ENCODE results near the gene COA7.
"Not testable (repeated sequence)": the region's sequence is repeated elsewhere in the genome, so short reads cannot be mapped to it uniquely, and the experiment has no call there.

COA7 gene

DNA sequence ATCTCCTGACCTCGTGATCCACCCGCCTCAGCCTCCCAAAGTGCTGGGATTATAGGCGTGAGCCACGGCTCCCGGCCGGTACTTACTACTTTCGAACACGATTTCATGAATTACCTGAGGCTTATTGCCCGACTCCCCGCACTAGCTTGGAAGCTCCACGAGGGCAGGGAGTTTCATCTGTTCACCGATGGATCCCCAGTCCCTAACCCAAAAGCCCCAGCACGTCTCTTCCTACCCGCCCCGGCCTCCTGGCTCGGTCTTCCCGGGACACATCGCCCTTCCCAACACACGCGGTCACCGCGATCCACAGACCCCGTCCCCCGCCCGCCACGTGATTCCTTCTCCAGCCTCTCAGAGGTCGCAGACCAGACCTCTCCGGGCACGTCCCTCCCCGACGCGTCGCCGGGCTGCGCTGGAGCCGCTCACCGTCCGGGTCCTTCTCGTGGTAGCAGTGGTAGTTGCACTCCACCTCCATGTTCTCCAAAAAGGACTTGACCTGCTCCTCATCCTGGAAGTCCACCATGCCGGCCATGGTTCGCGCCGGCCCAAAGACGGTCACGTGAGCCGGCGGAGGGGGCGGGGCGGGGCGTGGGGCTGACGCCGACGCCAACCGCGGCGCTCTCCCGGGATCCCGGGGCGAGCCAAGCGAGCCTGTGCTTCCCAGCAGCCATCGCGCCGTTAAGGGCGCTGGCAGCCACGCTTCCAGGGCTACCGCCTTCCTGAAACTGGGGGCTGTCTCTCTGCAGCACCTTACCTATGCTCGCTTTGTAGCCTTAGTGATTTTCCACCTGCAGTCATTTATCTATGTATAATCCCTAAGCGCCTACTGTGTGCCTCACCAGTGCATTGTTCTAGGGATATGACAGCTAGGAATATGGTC is at the start of gene COA7:
TSS of gene COA7 (minus strand) at position 553 of the 880 bp plus-strand sequence. CDS start at position 532, 21 bp downstream.
- peak; percentile 64 to 68 for DNase-seq

DNA sequence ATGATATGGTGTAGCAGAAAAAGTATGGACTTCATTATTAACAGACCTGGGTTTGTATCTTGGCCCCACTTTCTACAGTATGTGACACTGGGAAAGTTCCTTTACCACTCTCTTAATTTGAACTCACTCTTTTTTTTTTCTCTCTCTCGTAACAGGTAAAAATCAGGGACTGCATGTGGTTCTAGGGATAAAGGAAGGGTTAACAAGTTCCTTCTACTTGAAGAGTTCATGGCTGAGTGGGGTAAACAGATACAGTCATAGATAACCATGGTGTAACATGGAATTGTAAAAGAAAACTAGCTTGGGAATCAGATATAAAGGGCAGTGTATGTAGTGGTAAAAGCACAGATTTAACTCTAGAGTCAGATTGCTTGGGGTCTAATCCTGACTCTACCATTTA is 49.3 kb upstream of the COA7 start:
- DNase-seq: no peak

DNA sequence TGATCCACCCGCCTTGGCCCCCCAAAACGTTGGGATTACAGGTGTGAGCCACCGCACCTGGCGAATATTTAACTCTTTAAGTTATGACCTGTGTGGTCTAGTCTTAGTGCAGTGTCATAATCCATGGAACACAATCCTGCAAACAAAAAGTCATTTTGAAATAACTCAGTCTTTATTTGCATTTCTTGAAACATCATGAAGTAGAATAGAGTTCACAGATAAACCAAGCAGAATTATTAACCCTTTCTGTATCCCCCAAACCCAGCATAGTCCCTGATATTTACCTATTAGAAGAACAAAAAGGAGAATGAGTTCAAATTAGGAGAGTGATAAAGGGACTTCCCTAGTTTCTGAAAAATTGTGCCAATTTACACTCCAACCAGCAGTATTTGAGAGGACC is 48.0 kb upstream of the COA7 start:
- no peak for DNase-seq

DNA sequence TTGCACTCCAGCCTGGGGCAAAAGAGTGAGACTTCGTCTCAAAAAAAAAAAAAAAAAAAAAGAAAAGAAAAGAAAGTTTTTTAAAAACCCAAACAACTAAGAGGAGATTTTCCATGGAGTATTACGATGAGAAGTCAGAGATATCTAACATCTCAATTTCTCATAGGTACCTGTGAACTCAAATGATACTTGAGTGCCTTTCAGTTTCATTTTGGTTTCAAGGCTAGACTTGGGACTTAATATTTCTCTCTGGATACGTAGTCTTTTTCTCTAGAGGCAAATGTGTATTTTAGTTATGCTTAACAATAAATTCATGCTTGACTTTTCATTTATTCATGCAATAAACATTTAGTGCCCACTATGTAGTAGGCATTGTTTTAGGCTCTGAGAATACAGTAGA is 43.1 kb upstream of the COA7 start:
- no peak for DNase-seq

DNA sequence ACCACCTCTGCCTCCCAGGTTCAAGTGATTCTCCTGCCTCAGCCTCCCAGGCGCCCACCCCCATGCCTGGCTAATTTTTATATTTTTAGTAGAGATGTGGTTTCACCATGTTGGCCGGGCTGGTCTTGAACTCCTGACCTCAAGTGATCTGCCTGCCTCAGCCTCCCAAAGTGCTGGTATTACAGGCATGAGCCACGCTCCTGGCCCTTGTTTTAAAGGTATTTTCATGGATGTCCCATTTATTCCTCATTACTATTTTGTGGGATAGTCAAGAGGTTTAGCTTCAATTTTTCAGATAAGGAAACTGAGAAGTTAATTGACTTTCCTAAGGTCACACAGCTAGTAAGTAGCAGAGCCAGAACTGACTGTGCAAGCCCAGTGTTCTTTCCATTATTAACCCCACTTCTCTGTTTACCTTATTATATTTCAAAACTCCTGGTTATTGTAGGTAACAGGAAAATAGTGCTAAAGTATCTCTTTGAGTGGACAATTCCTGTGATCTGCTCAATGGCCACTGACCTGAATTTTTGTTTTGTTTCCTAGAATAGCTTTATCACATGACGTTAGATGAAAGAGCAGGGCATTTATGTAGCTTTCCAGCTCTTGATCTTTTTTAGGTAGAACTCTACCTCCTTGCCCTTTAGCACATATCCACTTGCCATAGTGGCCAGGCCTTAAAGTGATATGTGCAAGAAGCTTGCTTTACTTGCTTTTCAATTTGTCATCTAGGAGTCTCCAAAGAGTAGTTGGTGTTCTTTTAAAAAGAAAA is 41.7 kb upstream of the COA7 start:
- no peak for DNase-seq

DNA sequence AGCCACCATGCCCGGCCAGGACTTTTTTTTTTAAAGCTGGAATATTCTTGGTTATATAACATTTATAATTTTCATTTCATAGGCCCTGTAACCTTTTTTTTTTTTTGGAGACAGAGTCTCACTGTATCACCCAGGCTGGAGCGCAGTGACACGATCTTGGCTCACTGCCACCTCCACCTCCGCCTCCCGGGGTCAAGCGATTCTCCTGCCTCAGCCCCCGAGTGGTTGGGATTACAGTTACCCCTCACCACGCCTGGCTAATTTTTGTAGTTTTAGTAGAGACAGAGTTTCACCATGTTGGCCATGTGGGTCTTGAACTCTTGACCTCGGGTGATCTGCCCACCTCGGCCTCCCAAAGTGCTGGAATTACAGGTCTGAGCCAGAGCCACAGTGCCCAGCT is 40.7 kb upstream of the COA7 start:
- DNase-seq: no peak

DNA sequence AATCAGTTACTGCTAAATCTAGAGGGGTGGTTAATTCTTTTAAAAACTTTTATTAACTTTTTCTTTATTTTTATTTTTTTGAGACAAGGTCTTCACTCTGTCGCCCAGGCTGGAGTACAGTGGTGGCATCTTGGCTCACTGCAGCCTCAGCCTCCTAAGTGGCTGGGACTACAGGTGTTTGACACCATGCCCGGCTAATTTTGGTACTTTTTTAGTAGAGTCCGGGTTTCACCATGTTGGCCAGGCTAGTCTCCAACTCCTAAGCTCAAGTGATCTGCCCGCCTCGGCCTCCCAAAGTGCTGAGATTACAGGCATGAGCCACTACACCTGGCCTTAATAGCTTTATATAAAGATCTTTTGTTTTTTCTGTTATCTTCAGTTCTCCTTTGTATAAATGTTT is 40.0 kb upstream of the COA7 start:
- DNase-seq: no peak

DNA sequence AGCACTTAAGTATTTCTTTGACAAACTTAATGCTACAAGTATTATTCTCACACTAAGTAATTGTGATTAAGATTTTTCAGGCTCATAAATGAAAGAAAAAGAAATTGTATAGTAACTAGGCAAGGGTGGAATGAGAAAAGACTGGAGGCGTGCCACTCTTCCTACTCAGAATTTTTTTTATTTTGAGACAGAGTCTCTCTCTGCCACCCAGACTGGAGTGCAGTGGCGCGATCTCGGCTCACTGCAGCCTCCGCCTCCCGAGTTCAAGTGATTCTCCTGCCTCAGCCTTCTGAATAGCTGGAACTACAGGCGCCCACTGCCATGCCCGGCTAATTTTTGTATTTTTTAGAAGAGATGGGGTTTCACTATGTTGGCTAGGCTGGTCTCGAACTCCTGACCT is 37.2 kb upstream of the COA7 start:
- DNase-seq: not testable (repeated sequence)

DNA sequence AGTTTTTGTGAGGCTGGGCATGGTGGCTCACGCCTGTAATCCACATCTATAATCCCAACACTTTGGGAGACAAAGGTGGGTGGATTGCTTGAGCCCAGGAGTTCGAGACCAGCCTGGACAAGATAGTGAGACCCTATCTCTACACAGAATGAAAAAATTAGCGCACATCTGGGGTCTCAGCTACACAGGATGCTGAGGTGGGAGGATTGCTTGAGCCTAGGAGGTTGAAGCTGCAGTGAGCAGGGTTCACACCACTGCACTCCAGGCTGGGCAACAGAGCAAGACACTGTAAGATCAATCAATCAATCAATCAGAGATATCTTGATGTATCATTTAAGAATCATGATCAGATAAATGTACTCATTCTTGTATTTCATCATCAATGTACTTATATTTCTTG is 35.2 kb upstream of the COA7 start:
- DNase-seq: no peak

DNA sequence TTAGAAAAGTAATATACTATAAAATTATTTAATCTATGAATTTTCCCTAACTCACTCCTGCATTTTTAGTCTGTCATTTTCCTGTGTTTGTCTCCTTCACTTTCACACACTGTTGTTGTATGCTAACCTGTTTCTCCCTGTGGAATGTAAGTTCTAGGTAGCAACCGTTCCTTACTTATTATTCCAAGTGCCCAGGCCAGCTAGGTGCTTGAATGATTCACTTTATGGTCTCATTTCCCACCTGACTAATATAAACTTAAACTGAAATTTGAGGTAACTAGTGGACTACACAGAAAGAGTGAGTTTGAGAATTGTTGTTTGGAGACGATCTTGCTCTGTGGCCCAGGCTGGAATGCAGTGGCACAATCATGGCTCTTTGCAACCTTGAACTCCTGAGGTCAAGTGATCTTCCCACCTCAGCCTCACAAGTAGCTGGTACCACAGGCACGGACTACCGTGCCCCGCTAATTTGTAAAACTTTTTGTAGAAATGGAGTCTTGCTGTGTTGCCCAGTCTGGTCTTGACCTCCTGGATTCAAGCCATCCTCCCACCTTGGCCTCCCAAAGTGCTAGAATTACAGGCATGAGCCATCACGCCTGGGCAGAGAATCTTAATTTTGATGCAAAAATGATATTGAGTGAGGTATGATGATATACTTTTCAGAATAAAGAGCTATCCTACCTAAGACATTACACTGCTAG is 30.0 kb upstream of the COA7 start:
- no peak for DNase-seq

DNA sequence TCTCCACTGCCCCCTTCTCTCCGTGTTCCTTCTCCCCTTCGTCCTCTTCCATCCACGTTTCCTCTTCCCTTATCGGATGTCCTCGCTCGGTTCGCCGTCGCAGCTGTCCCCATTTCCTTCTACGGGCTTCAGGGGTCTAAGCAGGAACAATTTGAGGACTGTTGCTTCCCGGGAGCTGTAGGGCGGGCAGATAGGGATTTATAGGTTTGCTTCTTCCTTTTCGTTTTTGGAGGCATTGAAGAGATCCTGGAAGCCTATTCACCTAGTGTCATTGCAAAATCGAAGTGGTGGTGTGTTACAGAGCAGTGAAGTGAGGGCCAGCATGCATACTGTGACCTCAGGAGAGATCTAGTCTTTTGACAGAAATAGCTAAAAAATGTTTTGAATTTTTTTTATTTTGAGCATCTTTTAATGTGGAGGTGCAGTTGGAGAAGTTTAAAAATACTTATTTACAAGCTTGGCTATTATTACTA is 29.0 kb upstream of the COA7 start:
- no peak for DNase-seq

DNA sequence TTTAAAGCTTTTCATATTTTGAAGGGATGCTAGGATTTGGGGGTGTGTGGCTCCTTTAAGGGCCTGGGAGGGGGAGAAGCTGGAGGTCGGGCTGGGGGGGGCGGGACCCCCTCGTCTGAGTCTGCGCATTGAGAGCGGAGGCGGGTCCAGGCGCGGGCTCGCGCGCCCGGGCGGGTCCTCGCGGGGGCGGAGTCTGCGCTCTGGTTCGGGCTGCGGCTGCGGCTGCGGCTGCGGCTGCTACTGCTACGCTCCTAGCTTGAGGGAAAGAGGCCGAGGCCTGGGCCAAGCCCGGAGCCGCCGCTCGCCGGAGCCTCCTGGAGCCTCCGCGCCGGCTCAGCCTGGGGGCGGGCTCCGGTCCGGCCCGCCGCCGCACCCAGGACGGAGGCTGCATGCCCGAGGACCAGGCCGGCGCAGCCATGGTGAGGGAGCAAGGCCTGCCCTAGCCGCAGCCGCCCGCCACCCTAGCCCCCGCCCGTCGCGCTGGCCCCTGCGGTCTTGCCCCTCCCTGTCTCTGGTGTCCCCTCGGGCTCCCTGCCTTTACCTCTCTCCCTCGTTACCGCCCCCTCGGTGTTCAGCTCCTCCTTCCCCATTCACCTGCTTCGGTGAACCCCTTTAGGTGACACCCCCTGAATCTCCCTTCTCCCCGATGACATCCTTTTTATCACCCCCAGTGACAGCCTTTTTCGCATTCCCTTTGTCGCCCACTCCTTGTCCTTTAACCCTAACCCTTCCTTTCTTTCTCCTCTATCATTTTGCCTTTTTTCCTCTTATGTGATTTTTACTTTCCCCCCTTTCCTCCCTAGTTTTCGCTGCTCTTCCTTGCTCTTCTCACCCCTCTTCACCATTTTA is 28.3 kb upstream of the COA7 start, which contains the start of gene ZYG11B:
TSS of gene ZYG11B (plus strand) at position 189 of the 849 bp plus-strand sequence. CDS start at position 390, 201 bp downstream.
- peak; percentile 91 to 92 for DNase-seq

DNA sequence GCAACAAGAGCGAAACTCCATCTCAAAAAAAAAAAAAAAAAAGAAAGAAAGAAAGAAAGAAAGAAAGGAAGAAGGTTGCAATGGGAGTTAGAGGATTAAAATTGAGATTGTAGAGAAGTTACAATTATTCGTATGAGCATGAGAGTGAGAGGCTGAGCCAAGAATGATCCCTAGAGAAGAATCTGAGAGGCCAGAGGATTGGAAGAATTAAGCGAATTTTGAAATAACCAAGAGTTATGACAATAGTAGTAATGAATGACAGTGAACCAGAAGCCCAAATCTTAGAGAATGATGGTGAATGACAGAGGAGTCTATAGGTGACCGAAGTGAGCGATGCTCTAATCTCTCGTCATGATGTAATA is 27.7 kb upstream of the COA7 start:
- DNase-seq: no peak

DNA sequence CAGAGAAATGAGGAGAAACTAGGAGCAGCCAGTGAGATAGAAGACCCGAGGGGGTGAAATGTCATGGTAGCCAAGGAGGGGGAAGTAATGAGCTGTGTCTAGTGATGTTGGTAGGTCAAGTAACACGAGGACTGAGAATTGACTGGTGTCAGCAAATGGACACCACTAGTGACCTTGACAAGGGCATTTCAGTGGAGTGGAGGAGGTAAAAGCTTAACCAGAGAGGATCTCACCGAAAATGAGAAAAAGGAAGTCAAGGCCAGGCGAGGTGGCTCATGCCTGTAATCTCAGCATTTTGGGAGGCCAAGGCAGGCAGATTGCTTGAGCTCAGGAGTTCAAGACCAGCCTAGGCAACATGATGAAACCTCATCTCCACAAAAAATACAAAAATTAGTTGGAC is 25.1 kb upstream of the COA7 start:
- no peak for DNase-seq

DNA sequence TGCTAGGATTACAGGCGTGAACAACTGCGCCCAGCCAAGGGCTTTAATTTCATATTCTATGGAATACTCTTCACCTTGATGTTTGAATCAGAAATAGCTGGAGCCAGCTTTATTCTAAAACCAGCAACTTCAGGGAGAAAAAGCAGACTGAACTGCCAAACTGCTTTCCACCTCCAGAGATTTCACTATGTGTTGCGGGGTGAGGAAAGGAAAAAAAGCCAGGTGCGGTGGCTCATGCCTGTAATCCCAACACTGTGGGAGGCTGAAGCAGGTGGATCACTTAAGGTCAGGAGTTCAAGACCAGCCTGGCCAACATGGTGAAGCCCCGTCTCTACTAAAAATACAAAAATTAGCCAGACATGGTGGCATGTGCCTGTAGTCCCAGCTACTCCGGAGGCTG is 17.1 kb upstream of the COA7 start:
- not testable (repeated sequence) for DNase-seq

DNA sequence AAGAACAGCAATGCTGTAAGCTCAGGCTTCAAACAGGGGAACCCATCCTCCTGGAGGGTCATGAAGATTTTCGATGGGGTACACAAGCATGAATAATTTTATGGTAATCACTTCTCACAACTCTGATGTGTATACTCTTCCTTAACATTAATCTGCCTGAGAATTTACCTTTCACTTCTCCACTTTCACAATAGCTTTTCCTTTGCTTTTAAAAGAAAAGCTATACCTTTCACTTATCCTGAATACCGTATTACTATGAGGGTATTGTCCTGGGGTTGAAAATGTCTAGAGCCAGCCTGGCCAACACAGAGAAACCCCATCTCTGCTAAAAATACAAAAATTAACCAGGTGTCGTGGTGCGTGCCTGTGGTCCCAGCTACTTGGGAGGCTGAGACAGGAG is 15.4 kb upstream of the COA7 start:
- no peak for DNase-seq

DNA sequence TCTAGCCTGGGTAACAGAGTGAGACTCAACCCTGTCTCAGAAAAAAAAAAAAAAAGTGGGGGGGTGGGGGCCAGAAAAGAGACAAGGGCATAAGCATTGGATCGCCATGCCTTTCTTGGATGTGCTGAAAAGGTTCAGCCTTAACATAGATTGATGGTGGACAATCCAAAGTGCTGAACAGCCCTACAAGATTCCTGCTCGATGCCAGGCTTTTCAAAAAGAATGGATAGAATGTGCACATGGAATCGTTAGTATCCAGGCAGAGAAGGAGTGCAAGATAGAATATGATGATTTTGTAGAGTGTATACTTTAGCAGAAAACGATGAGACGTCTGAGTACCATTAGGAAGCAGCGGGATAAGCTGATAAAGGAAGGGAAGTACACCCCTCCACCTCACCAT is 10.9 kb upstream of the COA7 start:
- no peak for DNase-seq

DNA sequence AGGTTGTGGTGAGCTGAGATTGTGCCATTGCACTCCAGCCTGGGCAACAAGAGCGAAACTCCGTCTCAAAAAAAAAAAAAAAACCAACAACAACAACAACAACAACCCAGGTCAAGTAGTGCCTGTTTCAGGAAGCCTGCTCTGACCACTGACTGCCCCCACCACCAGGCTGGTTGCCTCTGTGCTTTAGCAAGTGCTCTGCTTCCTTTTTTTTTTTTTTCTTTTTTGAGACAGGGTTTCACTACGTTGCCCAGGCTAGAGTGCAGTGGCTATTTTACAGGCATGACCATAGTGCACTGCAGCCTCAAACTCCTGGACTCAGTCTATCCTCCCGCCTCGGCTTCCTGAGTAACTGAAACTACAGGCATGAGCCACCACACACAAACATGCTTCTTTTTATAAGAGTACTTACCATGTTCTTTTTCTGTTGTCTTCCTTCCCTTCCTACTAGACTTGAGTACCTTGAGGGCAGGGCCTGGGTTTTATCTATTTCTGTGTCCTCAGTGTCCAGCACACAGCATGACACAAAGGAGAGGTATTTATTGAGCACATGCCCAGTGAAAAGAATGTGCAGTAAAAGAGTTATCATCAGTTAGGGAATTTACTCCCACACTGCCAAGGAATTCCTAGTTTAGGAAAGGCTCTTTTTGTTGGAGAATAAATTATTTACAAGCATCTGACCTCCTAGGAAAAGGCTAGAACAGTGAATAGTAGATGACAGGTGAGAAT is 9.9 kb upstream of the COA7 start:
- DNase-seq: no peak

DNA sequence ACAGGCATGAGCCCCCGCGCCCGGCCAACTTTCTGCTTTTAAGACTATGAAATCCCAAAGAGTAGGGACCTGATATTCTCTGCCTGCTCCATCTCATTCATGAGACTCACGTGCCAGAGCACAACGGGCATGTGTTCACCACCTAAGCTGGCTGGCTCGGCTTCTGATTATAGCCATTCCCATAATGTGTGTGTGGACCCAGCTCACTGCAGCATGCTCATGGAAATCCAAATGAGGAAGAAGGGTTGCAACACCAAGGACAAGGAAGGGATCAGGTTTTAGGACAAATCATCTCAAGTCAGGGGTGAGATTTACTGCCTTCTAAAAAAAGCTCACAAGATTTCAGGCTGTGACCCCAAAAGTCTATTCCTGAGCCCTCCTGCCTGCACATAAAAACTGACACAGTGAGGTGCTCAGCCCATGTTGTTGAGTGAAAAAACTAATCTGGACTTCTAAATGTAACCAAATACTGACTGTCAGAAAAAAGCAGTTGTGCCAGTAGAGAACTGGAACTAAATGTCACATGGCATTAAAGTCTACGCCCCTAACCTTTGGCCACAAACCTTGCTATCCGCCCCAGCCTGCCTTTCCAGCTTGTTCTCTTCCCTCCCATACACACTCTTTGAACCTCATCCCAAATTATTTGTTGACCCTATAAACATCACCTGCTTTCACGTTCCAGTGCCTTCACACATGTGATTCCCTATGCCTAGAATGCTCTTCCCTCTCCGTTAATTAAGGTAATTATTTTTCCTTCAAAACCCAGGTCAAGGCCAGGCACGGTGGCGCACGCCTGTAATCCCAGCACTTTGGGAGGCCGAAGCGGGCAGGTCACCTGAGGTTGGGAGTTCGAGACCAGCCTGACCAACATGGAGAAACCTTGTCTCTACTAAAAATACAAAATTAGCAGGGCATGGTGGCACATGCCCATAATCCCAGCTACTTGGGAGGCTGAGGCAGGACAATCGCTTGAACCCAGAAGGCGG is 9.1 kb upstream of the COA7 start:
- DNase-seq: no peak

DNA sequence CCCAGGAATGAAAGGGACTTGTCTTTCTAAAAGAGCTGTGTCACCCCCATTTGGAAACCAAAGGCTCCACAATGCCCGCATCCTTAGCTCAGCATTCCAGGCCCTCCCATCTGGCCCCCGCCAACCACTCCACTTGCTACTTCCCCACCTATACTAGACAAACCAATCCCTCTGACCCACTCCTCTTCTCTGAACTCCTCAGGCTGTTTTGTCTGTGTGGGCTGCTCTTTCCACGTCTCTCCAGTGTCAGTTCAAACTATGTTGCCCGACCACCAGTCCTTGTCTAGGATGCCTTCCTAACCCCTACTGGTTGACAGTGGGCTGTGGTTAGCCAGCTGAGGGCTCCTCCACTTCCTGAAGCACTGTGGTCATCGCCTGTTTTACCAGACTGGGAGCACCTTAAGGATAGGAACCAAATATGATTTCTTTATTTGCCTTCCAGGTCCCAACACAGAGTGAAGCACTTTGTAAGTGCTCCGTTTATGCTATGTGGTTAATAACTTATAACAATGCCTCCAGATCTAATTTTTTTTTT is 8.1 kb upstream of the COA7 start:
- no peak for DNase-seq

All from stimulated activated CD4-positive, alpha-beta T cell treated with anti-CD3 and anti-CD28 coated beads, Interleukin-2, amount 100 ng/mL, for 48 hours (primary cell).